K562 (cell line): ENCODE measurements around the gene TARS1. TPM values are rescaled to one million over a fixed set of nuclear protein-coding genes. Genes with fewer than 3 reads are reported as not detected.

ENCODE experiments used
- ATAC-seq: fragments of 200-7000 bp; cut with Tn5 transposase; 3 replicates; pipeline ENCODE4 v1.9.1; 2020; ENCODE audit warnings: moderate library complexity
- BruUV-seq: library from RNA; stranded (reverse); fragments of 400-500 nt; replicated peaks from 2 replicates; lab custom pipeline; 2021; lab: Mats Ljungman, UMichigan
- CTCF ChIA-PET: fragments of 300-600 bp; formaldehyde crosslinking; extraction: SDS; loops from one replicate; lab custom pipeline; 2021; ENCODE audit warnings: low intra/inter-chr PET ratio; lab: Yijun Ruan, JAX
- POLR2A ChIA-PET: fragments of 300-600, 350-650 bp; sonication (Branson Sonifier 250); formaldehyde crosslinking; extraction: SDS; loops from one replicate; lab custom pipeline; 2021; ENCODE audit warnings: antibody characterized with exemption, inconsistent platforms; lab: Yijun Ruan, JAX
- DNase-seq, 4 experiments: peaks; one replicate each; pipeline versions ENCODE4 v3.0.0 to v3.0.0-alpha.2; 2011 to 2018; ENCODE audit warnings: low spot score in 3 of 4, mixed read lengths in 3 of 4; ENCODE audit errors: extremely low read depth in 1 of 4
- FAIRE-seq: peaks from 2 replicates; lab custom pipeline; 2011; peaks lifted over from hg19 to GRCh38; lab: Jason Lieb, UNC
- H2AFZ ChIP-seq: 2 replicates; pipeline ENCODE4 v1.6.0; 2011; ENCODE audit warnings: low read depth, low read length, control low read depth, inconsistent platforms
- H3K27ac ChIP-seq: fragments of 200-600 bp; 3 replicates; pipeline ENCODE4 v1.8.0; 2011; ENCODE audit warnings: low read depth, mild to moderate bottlenecking, control low read depth, inconsistent platforms, low read length, moderate library complexity, mixed read lengths; ENCODE audit errors: extremely low read depth
- H3K27me3 ChIP-seq, 2 experiments: fragments of 300-600 bp in 1 of 2; 2 replicates in 1 of 2; 3 replicates in 1 of 2; pipeline versions ENCODE4 v1.6.0 to v1.8.0; 2011; ENCODE audit warnings: inconsistent platforms in 2 of 2, low read length in 2 of 2, mild to moderate bottlenecking in 1 of 2, mixed read lengths in 1 of 2, moderate library complexity in 1 of 2; ENCODE audit not compliant: control insufficient read depth in 2 of 2, insufficient read depth in 2 of 2
- H3K36me3 ChIP-seq: fragments of 300-600 bp; 3 replicates; pipeline ENCODE4 v1.8.0; 2011; ENCODE audit warnings: mild to moderate bottlenecking, low read length, inconsistent platforms; ENCODE audit not compliant: control insufficient read depth, insufficient read depth
- H3K4me1 ChIP-seq, 2 experiments: fragments of 200-600 bp in 1 of 2; replicated peaks in 1 of 2; 2 replicates in 1 of 2; 3 replicates in 1 of 2; pipeline versions ENCODE4 v1.5.1 to v1.8.0; 2011; ENCODE audit warnings: inconsistent platforms in 2 of 2, low read length in 2 of 2, mild to moderate bottlenecking in 1 of 2, mixed read lengths in 1 of 2, moderate library complexity in 1 of 2; ENCODE audit not compliant: control insufficient read depth in 2 of 2, insufficient read depth in 2 of 2
- H3K4me2 ChIP-seq: 2 replicates; pipeline ENCODE4 v1.6.1; 2011; ENCODE audit warnings: low read length, control low read depth, inconsistent platforms, mixed read lengths; ENCODE audit not compliant: insufficient read depth
- H3K4me3 ChIP-seq: fragments of 200-600 bp; sonication (generic), shearing (Covaris generic); 2 replicates; pipeline ENCODE4 v1.5.1; 2016; ENCODE audit warnings: control low read depth, inconsistent platforms
- H3K79me2 ChIP-seq: fragments of 200-600 bp; 3 replicates; pipeline ENCODE4 v1.8.0; 2011; ENCODE audit warnings: low read length, inconsistent platforms; ENCODE audit not compliant: control insufficient read depth, insufficient read depth
- H3K9ac ChIP-seq, 2 experiments: 2 replicates each; pipeline versions ENCODE4 v1.6.0 to v1.6.1; 2011; ENCODE audit warnings: low read depth in 2 of 2, low read length in 2 of 2, control low read depth in 1 of 2, inconsistent platforms in 1 of 2, mild to moderate bottlenecking in 1 of 2, mixed read lengths in 1 of 2; ENCODE audit not compliant: insufficient read depth in 1 of 2
- H3K9me1 ChIP-seq: one replicate; pipeline ENCODE4 v1.6.0; 2011; ENCODE audit warnings: inconsistent platforms, mild to moderate bottlenecking, low read length, moderate library complexity; ENCODE audit not compliant: control insufficient read depth, insufficient read depth
- H3K9me3 ChIP-seq: replicated peaks from 2 replicates; pipeline ENCODE4 v1.5.1; 2011; ENCODE audit warnings: low read depth, low read length, inconsistent platforms; ENCODE audit not compliant: control insufficient read depth, insufficient read depth
- H4K20me1 ChIP-seq: replicated peaks from 2 replicates; pipeline ENCODE4 v1.6.1; 2011; ENCODE audit warnings: low read length, inconsistent platforms, mixed read lengths; ENCODE audit not compliant: control insufficient read depth, insufficient read depth
- CBX1 ChIP-seq: sonication (generic); IDR thresholded peaks from 2 replicates; pipeline ENCODE4 v1.6.1; 2016; ENCODE audit warnings: antibody characterized with exemption, low read depth, mild to moderate bottlenecking
- POLR2B ChIP-seq: fragments of 450-650 bp; IDR thresholded peaks from 2 replicates; pipeline ENCODE4 v1.6.1; 2018; ENCODE audit warnings: low read depth; ENCODE audit not compliant: partially characterized antibody
- USF1 ChIP-seq: sonication (generic); formaldehyde crosslinking; IDR thresholded peaks from 2 replicates; pipeline ENCODE4 v1.9.0; 2022; ENCODE audit warnings: mild to moderate bottlenecking, missing genetic modification reagents
- ZNF695 ChIP-seq: fragments of 450-650 bp; formaldehyde crosslinking; IDR thresholded peaks from 2 replicates; pipeline ENCODE4 v1.4.0; 2020; ENCODE audit warnings: mild to moderate bottlenecking, moderate library complexity
- WGBS: fragments of 100-300 bp; shearing (Covaris generic); methylation state at CpG from one replicate; pipeline ENCODE4 v1.1.6; 2016; ENCODE audit warnings: low coverage, mixed read lengths; ENCODE audit not compliant: insufficient coverage; ENCODE audit errors: missing lambda C conversion rate; 5-methylcytosine and 5-hydroxymethylcytosine counted together
- in situ Hi-C: fragments of 300-500 bp; cut with MboI; formaldehyde crosslinking; loops from 4 replicates; pipeline ENCODE4 v1.15.0; 2018; ENCODE audit warnings: inconsistent platforms, mixed read lengths
- intact Hi-C: fragments of 100-400 bp; cut with micrococcal nuclease; formaldehyde crosslinking; loops from 2 replicates; pipeline ENCODE4 v1.14.2; 2022
- polyA plus RNA-seq, 8 experiments: library from polyadenylated mRNA; depleted of rRNA in 4 of 8; stranded (reverse) in 5 of 8; unstranded in 3 of 8; fragments of >200 nt; fragmentation: Nextera tagmentation in 2 of 8; fragmentation: Illumina TruSeq in 1 of 8; extraction: Ambion mirVana in 2 of 8; extraction: Trizol in 1 of 8; gene quantifications; 2 replicates each; pipeline versions ENCODE4 v1.2.1 to v1.2.3, GENCODE V29; 2011 to 2014; ENCODE audit warnings: inconsistent platforms in 1 of 8, missing spikeins in 1 of 8
- total RNA-seq, 7 experiments: library from RNA; depleted of rRNA in 6 of 7; stranded (reverse); fragments of >200 nt in 6 of 7; fragmentation: Illumina TruSeq in 2 of 7; extraction: Trizol in 2 of 7; gene quantifications; 2 replicates each; pipeline versions ENCODE4 v1.2.1 to v1.2.3, GENCODE V29; 2011 to 2021; ENCODE audit warnings: low replicate concordance in 1 of 7
- TF ChIP-seq, protein P1 (sequence below): fragments of 450-650 bp; IDR thresholded peaks from 2 replicates; pipeline ENCODE4 v1.6.1; 2016; ENCODE audit warnings: low read depth

TARS1 gene
- total and polyA plus RNA-seq, 9 of the 15 experiments (the other 6 are each of a cell fraction or from before 2014, with no cell fraction given), result 263 to 518 (median 439) TPM

DNA sequence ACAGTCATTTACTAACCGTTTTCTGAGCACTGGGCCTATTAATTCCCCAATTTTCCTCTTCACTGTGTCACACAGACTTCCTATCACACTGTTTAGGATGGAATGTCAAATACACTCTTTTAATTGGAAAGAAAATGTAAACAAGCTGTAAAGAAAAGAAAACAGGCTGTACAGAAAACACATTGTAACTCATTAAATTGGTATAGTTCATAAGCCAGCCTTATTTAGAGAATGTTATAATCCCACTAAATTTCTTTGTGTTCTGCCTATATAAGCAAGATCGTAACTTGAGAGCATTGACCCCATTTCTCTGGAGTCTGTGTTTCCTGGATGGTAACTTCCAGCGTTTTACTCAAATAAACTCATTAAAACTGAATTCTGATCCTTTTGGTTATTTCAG, 46.5 kb downstream of the TARS1 start:
- Histone ChIP-seq H3K36me3 (no peaks in the 10 kb centered on the region), H3K4me3 (no peak overlapping the region), H3K9me3 (no peaks in the 10 kb centered on the region), H3K4me2 (no peak overlapping the region), H3K27me3 (peaks cover 0 to 7% of the 10 kb centered on the region in 2 experiments; a peak in 1 of 5 replicates), H3K79me2 (no peaks in the 10 kb centered on the region), H3K4me1 (peaks cover 0 to 4% of the 10 kb centered on the region in 2 experiments; a peak in 1 of 5 replicates), H2AFZ (no peak overlapping the region), H3K27ac (no peak overlapping the region), H4K20me1 (0 out of 2 replicates have a peak, but pooled peaks cover 4% of the 10 kb centered on the region), H3K9me1 (no peaks in the 10 kb centered on the region), H3K9ac (no peak overlapping the region)
- in situ Hi-C loops, result no loop called here
- TF ChIP-seq POLR2B (no peak), CBX1 (no peak), ZNF695 (no peak)
- ATAC-seq (no peak), DNase-seq (no peak), FAIRE-seq (no peak)
- intact Hi-C loops, result no loop called here
- ChIA-PET CTCF (no interaction called here), POLR2A (interaction anchor here (2.9 kb wide), 1 partner anchor 9 kb away, joined by 10 read pairs; no protein-coding TSS in a partner anchor)
- no TSS peak for BruUV-seq
- 31% methylated on average over 3 of the region's 3 CpGs for WGBS

GRCh38 chr5:33488558-33489355, 48.0 kb downstream of the TARS1 start:
- DNase-seq (no peak), ATAC-seq (peak; percentile 47), FAIRE-seq (no peak)
- H3K4me2 ChIP-seq, result no peak overlapping the region
- peaks cover 0 to 7% of the 10 kb centered on the region in 2 experiments; a peak in 1 of 5 replicates for H3K27me3 ChIP-seq
- H2AFZ ChIP-seq, result no peak overlapping the region
- in situ Hi-C loops (no loop called here), intact Hi-C loops (no loop called here)
- H3K36me3 ChIP-seq, result no peaks in the 10 kb centered on the region
- no peaks in the 10 kb centered on the region for H4K20me1 ChIP-seq
- H3K9ac ChIP-seq, result no peak overlapping the region
- H3K9me3 ChIP-seq, result no peaks in the 10 kb centered on the region
- CTCF ChIA-PET, result no interaction called here
- no peaks in the 10 kb centered on the region for H3K9me1 ChIP-seq
- H3K79me2 ChIP-seq, result no peaks in the 10 kb centered on the region
- H3K4me3 ChIP-seq, result no peak overlapping the region
- no peak overlapping the region for H3K27ac ChIP-seq
- POLR2A ChIA-PET, result interaction anchor here (0.6 to 2.9 kb wide), 4 partner anchors 11 to 372 kb away, joined by 3 to 10 read pairs (median 4); no protein-coding TSS in a partner anchor
- H3K4me1 ChIP-seq, result peaks cover 0 to 4% of the 10 kb centered on the region in 2 experiments; a peak in 1 of 5 replicates
- WGBS, result 51% methylated on average over 19 of the region's 19 CpGs
- no TSS peak for BruUV-seq
- TF ChIP-seq USF1, result no peak
- TF ChIP-seq, protein P1, sequence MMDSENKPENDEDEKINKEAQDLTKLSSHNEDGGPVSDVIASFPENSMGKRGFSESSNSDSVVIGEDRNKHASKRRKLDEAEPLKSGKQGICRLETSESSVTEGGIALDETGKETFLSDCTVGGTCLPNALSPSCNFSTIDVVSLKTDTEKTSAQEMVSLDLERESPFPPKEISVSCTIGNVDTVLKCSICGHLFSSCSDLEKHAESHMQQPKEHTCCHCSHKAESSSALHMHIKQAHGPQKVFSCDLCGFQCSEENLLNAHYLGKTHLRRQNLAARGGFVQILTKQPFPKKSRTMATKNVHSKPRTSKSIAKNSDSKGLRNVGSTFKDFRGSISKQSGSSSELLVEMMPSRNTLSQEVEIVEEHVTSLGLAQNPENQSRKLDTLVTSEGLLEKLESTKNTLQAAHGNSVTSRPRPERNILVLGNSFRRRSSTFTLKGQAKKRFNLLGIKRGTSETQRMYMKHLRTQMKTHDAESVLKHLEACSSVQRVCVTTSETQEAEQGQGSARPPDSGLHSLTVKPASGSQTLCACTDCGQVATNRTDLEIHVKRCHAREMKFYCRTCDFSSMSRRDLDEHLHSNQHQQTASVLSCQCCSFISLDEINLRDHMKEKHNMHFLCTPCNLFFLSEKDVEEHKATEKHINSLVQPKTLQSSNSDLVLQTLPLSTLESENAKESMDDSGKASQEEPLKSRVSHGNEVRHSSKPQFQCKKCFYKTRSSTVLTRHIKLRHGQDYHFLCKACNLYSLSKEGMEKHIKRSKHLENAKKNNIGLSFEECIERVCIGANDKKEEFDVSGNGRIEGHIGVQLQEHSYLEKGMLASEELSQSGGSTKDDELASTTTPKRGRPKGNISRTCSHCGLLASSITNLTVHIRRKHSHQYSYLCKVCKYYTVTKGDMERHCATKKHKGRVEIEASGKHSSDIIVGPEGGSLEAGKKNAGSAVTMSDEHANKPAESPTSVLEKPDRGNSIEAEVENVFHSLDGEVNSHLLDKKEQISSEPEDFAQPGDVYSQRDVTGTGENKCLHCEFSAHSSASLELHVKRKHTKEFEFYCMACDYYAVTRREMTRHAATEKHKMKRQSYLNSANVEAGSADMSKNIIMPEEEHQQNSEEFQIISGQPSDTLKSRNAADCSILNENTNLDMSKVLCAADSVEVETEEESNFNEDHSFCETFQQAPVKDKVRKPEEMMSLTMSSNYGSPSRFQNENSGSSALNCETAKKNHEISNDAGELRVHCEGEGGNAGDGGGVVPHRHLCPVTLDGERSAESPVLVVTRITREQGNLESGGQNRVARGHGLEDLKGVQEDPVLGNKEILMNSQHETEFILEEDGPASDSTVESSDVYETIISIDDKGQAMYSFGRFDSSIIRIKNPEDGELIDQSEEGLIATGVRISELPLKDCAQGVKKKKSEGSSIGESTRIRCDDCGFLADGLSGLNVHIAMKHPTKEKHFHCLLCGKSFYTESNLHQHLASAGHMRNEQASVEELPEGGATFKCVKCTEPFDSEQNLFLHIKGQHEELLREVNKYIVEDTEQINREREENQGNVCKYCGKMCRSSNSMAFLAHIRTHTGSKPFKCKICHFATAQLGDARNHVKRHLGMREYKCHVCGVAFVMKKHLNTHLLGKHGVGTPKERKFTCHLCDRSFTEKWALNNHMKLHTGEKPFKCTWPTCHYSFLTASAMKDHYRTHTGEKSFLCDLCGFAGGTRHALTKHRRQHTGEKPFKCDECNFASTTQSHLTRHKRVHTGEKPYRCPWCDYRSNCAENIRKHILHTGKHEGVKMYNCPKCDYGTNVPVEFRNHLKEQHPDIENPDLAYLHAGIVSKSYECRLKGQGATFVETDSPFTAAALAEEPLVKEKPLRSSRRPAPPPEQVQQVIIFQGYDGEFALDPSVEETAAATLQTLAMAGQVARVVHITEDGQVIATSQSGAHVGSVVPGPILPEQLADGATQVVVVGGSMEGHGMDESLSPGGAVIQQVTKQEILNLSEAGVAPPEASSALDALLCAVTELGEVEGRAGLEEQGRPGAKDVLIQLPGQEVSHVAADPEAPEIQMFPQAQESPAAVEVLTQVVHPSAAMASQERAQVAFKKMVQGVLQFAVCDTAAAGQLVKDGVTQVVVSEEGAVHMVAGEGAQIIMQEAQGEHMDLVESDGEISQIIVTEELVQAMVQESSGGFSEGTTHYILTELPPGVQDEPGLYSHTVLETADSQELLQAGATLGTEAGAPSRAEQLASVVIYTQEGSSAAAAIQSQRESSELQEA, result no peak
